ENCODE data around the gene AKAP13. TPM values are rescaled to one million over a fixed set of nuclear protein-coding genes. Genes with fewer than 3 reads are reported as not detected.
"Not testable (repeated sequence)": the region's sequence is repeated elsewhere in the genome, so short reads cannot be mapped to it uniquely, and the experiment has no call there.

Gene AKAP13
- total and polyA plus RNA-seq, 2 of the 13 experiments (the other 11 are each of a cell fraction or from before 2014, with no cell fraction given): 6.7 to 27.1 TPM

GRCh38 chr15:85349062-85349461 lies 31.3 kb upstream of the AKAP13 start (continued):
- TF ChIP-seq NR2F1 (CRISPR knock-in tag; IDR thresholded peaks at IDR 0.05): peak; percentile 60 to 79; a peak in 3 of 4 replicates
- TF ChIP-seq RXRA (CRISPR knock-in tag; IDR thresholded peaks at IDR 0.05): peak; percentile 43; the same call in 1 of the 2 replicates
- peak; percentile 92 for TF ChIP-seq TEAD3 (CRISPR knock-in tag; optimal IDR thresholded peaks at IDR 0.05; ENCODE audit: borderline replicate concordance)
- TF ChIP-seq EP300 (IDR thresholded peaks at IDR 0.05; ENCODE audit: low read depth in 2 of 2, low read length in 2 of 2): peak; percentile 59 to 66; a peak in 2 of 4 replicates
- TF ChIP-seq EP300 (CRISPR knock-in tag; IDR thresholded peaks at IDR 0.05; ENCODE audit: borderline replicate concordance): peak; percentile 65; the same call in 1 of the 2 replicates
- peak in 1 of 2 experiments; percentile 79; a peak in 2 of 4 replicates for TF ChIP-seq ATF4 (CRISPR knock-in tag; IDR thresholded peaks at IDR 0.05)
- 0 out of 2 replicates have a peak, but pooled peaks have one; percentile 27 for TF ChIP-seq HOXD1 (CRISPR knock-in tag; IDR thresholded peaks at IDR 0.05)
- peak; percentile 75 for TF ChIP-seq MED1 (CRISPR knock-in tag; IDR thresholded peaks at IDR 0.05)
- peak; percentile 30; the same call in 1 of the 2 replicates for TF ChIP-seq TARDBP (CRISPR knock-in tag; IDR thresholded peaks at IDR 0.05)
- peak; percentile 55; the same call in 1 of the 2 replicates for TF ChIP-seq SOX5 (CRISPR knock-in tag; IDR thresholded peaks at IDR 0.05; ENCODE audit: borderline replicate concordance)
- TF ChIP-seq CREB1, SOX6, FOXA1 (IDR thresholded peaks at IDR 0.05): not testable (repeated sequence)
- peak; percentile 41 for TF ChIP-seq CREB1 (CRISPR knock-in tag; IDR thresholded peaks at IDR 0.05)
- peak; percentile 91 for TF ChIP-seq DPF2 (CRISPR knock-in tag; IDR thresholded peaks at IDR 0.05; ENCODE audit: borderline replicate concordance, low read depth)
- peak; percentile 85 for TF ChIP-seq SOX6 (CRISPR knock-in tag; IDR thresholded peaks at IDR 0.05)
- TF ChIP-seq HBP1 (CRISPR knock-in tag; IDR thresholded peaks at IDR 0.05; ENCODE audit: low read depth): peak; percentile 60; the same call in 1 of the 2 replicates
- TF ChIP-seq, protein P1, sequence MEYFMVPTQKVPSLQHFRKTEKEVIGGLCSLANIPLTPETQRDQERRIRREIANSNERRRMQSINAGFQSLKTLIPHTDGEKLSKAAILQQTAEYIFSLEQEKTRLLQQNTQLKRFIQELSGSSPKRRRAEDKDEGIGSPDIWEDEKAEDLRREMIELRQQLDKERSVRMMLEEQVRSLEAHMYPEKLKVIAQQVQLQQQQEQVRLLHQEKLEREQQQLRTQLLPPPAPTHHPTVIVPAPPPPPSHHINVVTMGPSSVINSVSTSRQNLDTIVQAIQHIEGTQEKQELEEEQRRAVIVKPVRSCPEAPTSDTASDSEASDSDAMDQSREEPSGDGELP (IDR thresholded peaks at IDR 0.05; ENCODE audit: borderline replicate concordance, low read depth): peak; percentile 93
- TF ChIP-seq SALL1 (CRISPR knock-in tag; IDR thresholded peaks at IDR 0.05): peak; percentile 92
- peak; percentile 53; the same call in 1 of the 2 replicates for TF ChIP-seq FOXA1 (CRISPR knock-in tag; IDR thresholded peaks at IDR 0.05)
- peak; percentile 85 for TF ChIP-seq NR2C2 (CRISPR knock-in tag; IDR thresholded peaks at IDR 0.05; ENCODE audit: borderline replicate concordance)
- TF ChIP-seq SALL2 (CRISPR knock-in tag; IDR thresholded peaks at IDR 0.05): peak; percentile 72; the same call in 1 of the 2 replicates
- peak; percentile 27; the same call in 1 of the 2 replicates for TF ChIP-seq THRA (CRISPR knock-in tag; IDR thresholded peaks at IDR 0.05; ENCODE audit: borderline replicate concordance)
